GM12874 (cell line): ENCODE measurements around the gene TMEM92.

Experiments
- TF ChIP-seq, protein P1 (sequence below): IDR thresholded peaks from 2 replicates; pipeline ENCODE4 v1.5.1; 2011; ENCODE audit warnings: low read depth, mild to moderate bottlenecking, control low read depth, low read length, moderate library complexity; ENCODE audit not compliant: insufficient read depth

Gene TMEM92

DNA sequence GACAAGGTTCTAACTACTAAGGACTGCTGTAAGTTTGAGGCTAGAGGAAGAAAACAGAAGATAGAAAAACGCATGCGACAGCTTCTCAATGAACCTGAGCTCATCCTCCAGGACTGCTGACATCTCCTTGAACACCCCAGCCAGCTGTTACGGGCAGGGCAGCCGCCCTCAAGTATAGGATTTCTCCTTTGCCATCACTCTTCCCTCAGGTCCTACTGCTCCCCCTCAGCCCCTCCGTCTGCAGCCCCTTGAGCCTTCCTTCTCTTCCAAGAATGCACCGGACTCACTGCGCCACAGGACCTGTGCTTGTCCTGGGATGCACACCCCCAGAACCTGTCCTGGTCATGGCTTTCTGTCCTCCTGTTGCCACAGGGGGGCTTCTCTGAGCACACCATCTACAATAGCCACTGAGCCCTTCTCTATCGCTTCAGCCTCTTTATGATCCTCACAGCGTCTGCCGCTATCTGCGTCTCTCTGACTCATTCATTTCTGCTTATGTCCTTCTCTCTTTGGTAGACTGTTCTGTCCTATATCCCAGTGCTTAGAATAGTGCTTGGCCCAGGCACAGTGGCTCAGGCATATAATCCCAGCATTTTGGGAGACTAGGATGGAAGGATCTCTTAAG lies 56.0 kb downstream of the TMEM92 start:
- TF ChIP-seq, protein P1, sequence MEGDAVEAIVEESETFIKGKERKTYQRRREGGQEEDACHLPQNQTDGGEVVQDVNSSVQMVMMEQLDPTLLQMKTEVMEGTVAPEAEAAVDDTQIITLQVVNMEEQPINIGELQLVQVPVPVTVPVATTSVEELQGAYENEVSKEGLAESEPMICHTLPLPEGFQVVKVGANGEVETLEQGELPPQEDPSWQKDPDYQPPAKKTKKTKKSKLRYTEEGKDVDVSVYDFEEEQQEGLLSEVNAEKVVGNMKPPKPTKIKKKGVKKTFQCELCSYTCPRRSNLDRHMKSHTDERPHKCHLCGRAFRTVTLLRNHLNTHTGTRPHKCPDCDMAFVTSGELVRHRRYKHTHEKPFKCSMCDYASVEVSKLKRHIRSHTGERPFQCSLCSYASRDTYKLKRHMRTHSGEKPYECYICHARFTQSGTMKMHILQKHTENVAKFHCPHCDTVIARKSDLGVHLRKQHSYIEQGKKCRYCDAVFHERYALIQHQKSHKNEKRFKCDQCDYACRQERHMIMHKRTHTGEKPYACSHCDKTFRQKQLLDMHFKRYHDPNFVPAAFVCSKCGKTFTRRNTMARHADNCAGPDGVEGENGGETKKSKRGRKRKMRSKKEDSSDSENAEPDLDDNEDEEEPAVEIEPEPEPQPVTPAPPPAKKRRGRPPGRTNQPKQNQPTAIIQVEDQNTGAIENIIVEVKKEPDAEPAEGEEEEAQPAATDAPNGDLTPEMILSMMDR = no peak
